GM21723 (cell line): ENCODE measurements around the gene DUSP1.

Experiments used
- ATAC-seq: cut with Tn5 transposase; IDR thresholded peaks from one replicate; pipeline ENCODE4 v1.9.1; 2021; ENCODE audit warnings: mild to moderate bottlenecking, moderate library complexity; ENCODE audit not compliant: unreplicated experiment

The DUSP1 gene

GRCh38 chr5:172745838-172746237 is 25.2 kb downstream of the DUSP1 start:
- no peak for ATAC-seq

DNA sequence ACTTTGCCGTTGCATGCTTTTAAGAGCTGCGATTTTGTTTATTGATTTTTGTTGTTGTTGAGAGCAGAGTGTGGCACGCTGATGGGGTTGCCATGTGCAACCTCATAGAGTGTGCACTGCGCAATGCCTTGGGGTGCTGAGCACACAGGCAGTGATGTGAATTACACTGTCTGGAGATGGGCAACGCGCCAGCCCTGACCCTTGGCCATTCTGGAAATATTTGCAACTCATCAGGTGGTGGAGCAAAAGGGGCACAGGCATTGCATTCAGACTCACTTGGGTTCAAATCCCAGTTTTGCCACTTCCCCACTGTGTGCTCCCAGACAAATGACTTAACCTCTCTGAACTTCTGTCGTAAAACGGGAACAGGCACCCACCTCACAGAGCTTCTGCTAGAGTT is 25.6 kb downstream of the DUSP1 start:
- no peak for ATAC-seq

GRCh38 chr5:172744123-172745104 is 26.6 kb downstream of the DUSP1 start:
- ATAC-seq: no peak

DNA sequence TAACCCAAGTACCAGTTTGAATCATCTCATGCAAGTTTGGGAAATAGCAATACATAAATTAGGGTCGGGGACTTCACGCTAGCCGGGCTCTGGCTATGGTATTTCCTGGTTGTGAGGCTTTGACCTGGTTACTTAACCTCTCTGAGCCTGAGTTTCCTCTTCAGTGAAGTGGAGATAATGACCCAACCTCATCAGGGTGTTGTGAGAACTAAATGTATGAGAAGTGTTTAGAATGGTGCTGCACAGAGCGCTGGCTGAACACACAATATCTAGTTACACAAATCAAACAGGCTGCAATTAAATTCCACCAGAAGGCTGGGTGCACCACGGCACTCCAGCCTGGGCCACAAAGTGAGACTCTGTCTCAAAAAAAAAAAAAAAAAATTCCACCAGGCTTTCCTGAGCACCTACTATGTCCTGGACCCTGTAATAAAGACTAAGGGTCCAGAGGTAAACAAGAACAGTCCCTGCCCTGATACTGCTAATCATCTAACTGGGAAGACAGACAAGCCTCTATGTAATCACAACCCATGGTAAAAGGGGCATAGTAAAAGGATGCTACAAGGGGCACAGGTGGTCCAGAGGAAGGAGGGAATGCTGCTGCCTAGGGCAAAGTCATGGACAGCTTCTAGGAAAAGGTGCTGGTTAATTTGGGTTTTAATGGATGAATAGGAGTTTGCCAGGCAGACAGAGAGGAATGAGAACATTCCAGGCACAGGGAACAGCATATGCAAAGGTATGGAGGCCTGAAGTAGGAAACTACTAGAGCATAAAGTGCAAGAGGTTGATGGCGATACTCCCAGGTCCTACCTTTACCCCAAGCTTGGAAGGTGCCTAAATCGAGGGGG is 27.7 kb downstream of the DUSP1 start:
- no peak for ATAC-seq

- ATAC-seq: no peak
Observed at GRCh38 chr5:172741206-172741582, 29.8 kb downstream of the DUSP1 start.

GRCh38 chr5:172740428-172741205 is 30.4 kb downstream of the DUSP1 start:
- ATAC-seq: no peak

- no peak for ATAC-seq
Observed at GRCh38 chr5:172739375-172739774, 31.6 kb downstream of the DUSP1 start.

GRCh38 chr5:172736508-172737135 is 34.4 kb downstream of the DUSP1 start:
- ATAC-seq: no peak

GRCh38 chr5:172735141-172735831 is 35.7 kb downstream of the DUSP1 start:
- ATAC-seq: no peak

DNA sequence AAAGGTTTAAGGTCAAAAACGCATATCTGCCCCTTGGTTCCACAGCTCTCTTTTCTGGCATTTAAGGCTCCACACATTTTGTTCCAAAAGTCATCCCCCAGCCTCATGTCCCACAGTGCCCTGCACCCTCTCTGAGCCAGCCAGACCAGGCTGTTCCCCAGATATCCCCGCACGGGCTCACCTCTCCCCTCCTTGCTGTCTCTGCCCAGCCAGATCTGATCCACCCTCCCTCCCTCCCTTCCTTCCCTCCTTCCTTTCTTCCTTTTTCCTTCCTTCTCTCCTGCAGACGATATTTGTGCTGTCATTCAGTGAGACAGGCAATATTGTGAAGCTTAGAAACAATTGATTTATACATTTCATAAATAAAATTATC is 37.0 kb downstream of the DUSP1 start:
- ATAC-seq: no peak

GRCh38 chr5:172733131-172733973 is 37.6 kb downstream of the DUSP1 start:
- ATAC-seq: no peak

DNA sequence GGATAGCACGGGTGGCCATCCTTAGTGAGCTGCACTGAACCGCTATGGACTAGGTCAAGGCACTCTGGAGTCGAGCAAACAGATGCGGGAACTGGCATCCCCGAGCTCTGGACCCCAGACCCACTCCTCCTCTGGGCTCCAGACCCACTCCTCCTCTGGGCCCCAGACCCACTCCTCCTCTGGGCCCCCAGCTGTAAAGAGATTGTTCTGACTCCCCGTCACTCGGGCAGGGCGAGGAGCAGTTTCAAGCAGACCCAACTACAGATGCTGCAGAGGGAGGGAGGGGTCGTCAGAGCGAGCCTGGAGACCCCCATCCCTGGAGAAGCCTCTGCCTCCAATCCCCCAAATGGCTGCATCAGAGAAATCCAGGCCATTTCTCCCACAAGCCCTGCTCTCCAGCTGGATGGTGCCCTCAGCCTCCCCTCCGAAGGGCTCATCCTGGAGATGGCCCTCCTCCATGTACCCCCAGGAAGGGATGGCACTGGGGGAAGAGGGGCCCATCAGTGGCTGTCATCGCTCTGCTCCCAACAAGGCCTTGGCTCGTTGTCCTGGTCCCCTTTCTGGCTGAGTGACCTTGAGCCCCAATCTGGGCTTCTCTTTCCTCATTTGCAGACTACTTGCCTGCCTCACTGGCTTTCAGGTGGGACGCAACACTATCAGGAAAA is 38.7 kb downstream of the DUSP1 start:
- no peak for ATAC-seq

DNA sequence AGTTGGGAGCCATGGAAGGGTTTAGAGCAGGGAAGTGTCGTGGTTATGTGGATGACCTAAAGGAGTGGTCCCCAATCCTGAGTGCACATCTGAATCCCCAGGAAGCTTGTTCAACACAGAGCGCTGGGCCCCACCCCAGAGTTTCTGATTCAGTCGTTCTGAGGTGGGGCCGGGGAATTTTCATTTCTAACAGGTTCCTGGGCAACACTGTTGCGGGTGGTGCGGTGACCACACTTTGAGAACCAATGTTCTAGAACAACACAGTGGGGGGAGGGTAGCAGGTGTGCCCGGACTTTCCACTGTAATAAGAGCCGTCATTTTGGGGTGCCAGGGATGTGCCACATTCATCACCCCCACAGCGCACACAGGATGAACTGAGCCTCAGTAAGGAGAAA is 39.3 kb downstream of the DUSP1 start:
- ATAC-seq: no peak

DNA sequence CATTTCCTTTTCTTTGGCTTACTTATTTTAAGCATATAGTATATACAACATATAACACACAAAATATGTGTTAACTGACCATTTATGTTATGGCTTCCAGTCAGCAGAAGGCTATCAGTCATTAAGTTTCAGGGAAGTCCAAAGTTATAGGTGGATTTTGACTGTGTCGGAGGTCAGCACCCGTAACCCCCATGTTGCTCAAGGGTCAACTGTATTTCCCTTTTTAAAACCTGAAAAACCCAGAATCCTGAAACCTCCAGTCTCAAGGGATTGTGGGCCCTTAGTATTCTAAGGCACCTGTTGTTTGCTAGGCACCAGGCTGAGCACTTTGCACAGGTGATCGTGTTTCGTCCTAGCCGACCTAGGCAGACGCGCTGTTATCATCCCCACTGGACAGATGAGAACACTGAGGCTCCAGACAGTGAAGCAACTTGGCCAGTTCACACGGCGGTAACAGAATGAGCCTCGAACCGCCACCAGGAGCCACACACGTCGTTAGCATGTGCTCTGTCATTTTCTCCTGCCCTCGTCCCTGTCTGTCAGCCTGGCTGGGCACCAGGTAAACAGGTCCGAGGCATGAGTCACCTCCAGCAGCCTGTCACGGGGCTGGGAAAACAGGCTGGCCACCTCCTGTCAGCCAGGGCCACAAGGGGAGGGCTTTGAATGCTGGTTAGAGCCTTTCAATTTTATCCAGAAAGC is 39.9 kb downstream of the DUSP1 start:
- ATAC-seq: no peak

DNA sequence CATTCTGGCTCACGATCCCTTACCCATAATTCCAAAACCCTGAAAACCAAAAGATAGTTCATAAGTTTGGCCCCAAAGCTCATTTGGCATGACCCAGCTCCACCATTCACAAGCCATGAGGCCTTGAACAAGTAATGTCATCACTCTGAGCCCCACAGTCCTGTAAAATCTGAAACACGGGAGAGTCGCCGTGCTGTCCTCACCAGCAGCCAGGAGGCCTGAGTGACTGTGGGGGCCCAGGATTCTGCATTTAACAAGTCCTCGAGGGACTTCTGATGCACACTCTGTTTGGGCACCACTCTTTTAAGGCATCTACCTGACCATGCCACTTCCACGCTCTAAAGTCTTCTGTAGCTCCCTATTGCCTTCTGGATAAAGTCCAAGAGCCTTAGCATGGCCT is 40.8 kb downstream of the DUSP1 start:
- no peak for ATAC-seq

GRCh38 chr5:172729588-172729987 is 41.4 kb downstream of the DUSP1 start:
- ATAC-seq: no peak

GRCh38 chr5:172728481-172729241 is 42.3 kb downstream of the DUSP1 start:
- no peak for ATAC-seq
